Thyroid gland (tissue), 4 donors: ENCODE data around the gene NALCN.

Experiments
- CTCF ChIP-seq, 6 experiments: fragments of 200-600 bp in 3 of 6; fragments of 450-650 bp in 3 of 6; sonication (generic) in 3 of 6; IDR thresholded peaks; one replicate each; pipeline ENCODE4 v1.5.1; 2016 to 2019; ENCODE audit warnings: antibody characterized with exemption in 6 of 6, mild to moderate bottlenecking in 2 of 6, inconsistent platforms in 1 of 6, moderate library complexity in 1 of 6
- POLR2A ChIP-seq, 2 donors: fragments of 450-650 bp; IDR thresholded peaks; one replicate each; pipeline ENCODE4 v1.6.1; 2017; ENCODE audit warnings: antibody characterized with exemption in 2 of 2, mild to moderate bottlenecking in 2 of 2, moderate library complexity in 1 of 2

- no peak for TF ChIP-seq POLR2A (IDR thresholded peaks at IDR 0.05)
- TF ChIP-seq CTCF (IDR thresholded peaks at IDR 0.05): no peak
These were observed 207.0 kb downstream of the NALCN start for GRCh38 chr13:101209206-101209893.
